ENCODE measurements around the gene PER3. TPM values are rescaled to one million over a fixed set of nuclear protein-coding genes. Genes with fewer than 3 reads are reported as not detected.

The PER3 gene
- total and polyA plus RNA-seq, 2 donors (not counting 1 experiment from before 2014, with no cell fraction given) = 2.4 to 5.8 TPM

- Histone ChIP-seq H3K36me3 (replicated peaks in 1 of 2; ENCODE audit: control extremely low read depth in 1 of 2, control insufficient read depth in 1 of 2, extremely low read depth in 1 of 2, insufficient read depth in 2 of 2, low read length in 1 of 2) (no peaks in the 10 kb centered on the region), H3K27me3 (replicated peaks in 1 of 4; ENCODE audit: control extremely low read depth in 1 of 4, control insufficient read depth in 3 of 4, insufficient read depth in 4 of 4, low read length in 3 of 4) (no peaks in the 10 kb centered on the region), H2AFZ (ENCODE audit: insufficient read depth, low read depth, low read length, poor library complexity, severe bottlenecking) (no peak overlapping the region), H3K4me3 (ENCODE audit: control extremely low read depth in 1 of 5, extremely low read depth in 1 of 5, insufficient read depth in 1 of 5, low read depth in 2 of 5, low read length in 4 of 5) (no peak overlapping the region), H3K27ac (ENCODE audit: low read length in 2 of 2) (no peak overlapping the region), H3K9ac (ENCODE audit: low read length) (no peak overlapping the region), H3K4me1 (ENCODE audit: control insufficient read depth in 2 of 2, insufficient read depth in 2 of 2, low read length in 2 of 2) (no peaks in the 10 kb centered on the region), H3K79me2 (ENCODE audit: control insufficient read depth, insufficient read depth, low read length) (no peaks in the 10 kb centered on the region), H3K9me3 (ENCODE audit: control extremely low read depth in 1 of 3, control insufficient read depth in 2 of 3, insufficient read depth in 1 of 3, low read length in 2 of 3) (peaks cover 1 to 14% (median 12%) of the 10 kb centered on the region in 3 donors), H3K4me2 (replicated peaks; ENCODE audit: low read depth, low read length, poor library complexity, severe bottlenecking) (no peak overlapping the region), H4K20me1 (ENCODE audit: control insufficient read depth, insufficient read depth, low read length, poor library complexity, severe bottlenecking) (no peaks in the 10 kb centered on the region)
- Mint-ChIP-seq H3K9me3 (ENCODE audit: insufficient read depth) (peaks cover 2% of the 10 kb centered on the region), H3K27ac (no peak overlapping the region), H3K4me1 (no peaks in the 10 kb centered on the region), H3K27me3 (no peaks in the 10 kb centered on the region), H3K4me3 (no peak overlapping the region)
- no peak for ATAC-seq (ENCODE audit: low read depth)
- DNase-seq = no peak
- ChIA-PET CTCF (no interaction called here), POLR2A (no interaction called here)
- no peak for TF ChIP-seq EZH2 (IDR thresholded peaks at IDR 0.05; ENCODE audit: borderline replicate concordance, insufficient read depth, low read depth, low read length, poor library complexity, severe bottlenecking)
- TF ChIP-seq CTCF (IDR thresholded peaks at IDR 0.05) = no peak
- WGBS (ENCODE audit: insufficient coverage) = 96% methylated on average over 6 of the region's 12 CpGs
- intact Hi-C loops (cut with micrococcal nuclease) = no loop called here
Measured at GRCh38 chr1:7795406-7795805, 11.3 kb downstream of the PER3 start.

- intact Hi-C loops (cut with micrococcal nuclease) = no loop called here
- 86% methylated on average over 2 of the region's 9 CpGs for WGBS (ENCODE audit: insufficient coverage)
- ChIA-PET CTCF (no interaction called here), POLR2A (no interaction called here)
- ATAC-seq (ENCODE audit: low read depth) (no peak), DNase-seq (no peak)
- Mint-ChIP-seq H3K4me3 (no peak overlapping the region), H3K27ac (no peak overlapping the region), H3K9me3 (ENCODE audit: insufficient read depth) (no peaks in the 10 kb centered on the region), H3K4me1 (no peaks in the 10 kb centered on the region), H3K27me3 (no peaks in the 10 kb centered on the region)
- Histone ChIP-seq H3K27me3 (replicated peaks in 1 of 4; ENCODE audit: control extremely low read depth in 1 of 4, control insufficient read depth in 3 of 4, insufficient read depth in 4 of 4, low read length in 3 of 4) (no peaks in the 10 kb centered on the region), H2AFZ (ENCODE audit: insufficient read depth, low read depth, low read length, poor library complexity, severe bottlenecking) (no peak overlapping the region), H3K9me3 (ENCODE audit: control extremely low read depth in 1 of 3, control insufficient read depth in 2 of 3, insufficient read depth in 1 of 3, low read length in 2 of 3) (no peaks in the 10 kb centered on the region), H3K4me2 (replicated peaks; ENCODE audit: low read depth, low read length, poor library complexity, severe bottlenecking) (no peak overlapping the region), H3K27ac (ENCODE audit: low read length in 2 of 2) (no peak overlapping the region), H3K9ac (ENCODE audit: low read length) (no peak overlapping the region), H3K4me1 (ENCODE audit: control insufficient read depth in 2 of 2, insufficient read depth in 2 of 2, low read length in 2 of 2) (no peaks in the 10 kb centered on the region), H4K20me1 (ENCODE audit: control insufficient read depth, insufficient read depth, low read length, poor library complexity, severe bottlenecking) (no peaks in the 10 kb centered on the region), H3K79me2 (ENCODE audit: control insufficient read depth, insufficient read depth, low read length) (no peaks in the 10 kb centered on the region), H3K36me3 (replicated peaks in 1 of 2; ENCODE audit: control extremely low read depth in 1 of 2, control insufficient read depth in 1 of 2, extremely low read depth in 1 of 2, insufficient read depth in 2 of 2, low read length in 1 of 2) (peaks cover 0 to 9% of the 10 kb centered on the region in 2 experiments), H3K4me3 (ENCODE audit: control extremely low read depth in 1 of 5, extremely low read depth in 1 of 5, insufficient read depth in 1 of 5, low read depth in 2 of 5, low read length in 4 of 5) (no peak overlapping the region)
- TF ChIP-seq EZH2 (IDR thresholded peaks at IDR 0.05; ENCODE audit: borderline replicate concordance, insufficient read depth, low read depth, low read length, poor library complexity, severe bottlenecking) (no peak), CTCF (IDR thresholded peaks at IDR 0.05) (no peak)
Measured at GRCh38 chr1:7805460-7805859, 21.4 kb downstream of the PER3 start.
